Central memory CD8-positive, alpha-beta T cell (primary cell): ENCODE data around the gene SRPRA.

Experiments used
- ATAC-seq: fragments of 150-1000 bp; cut with Tn5 transposase; replicated peaks from 2 replicates; pipeline ENCODE4 v1.10.0; 2022; ENCODE audit warnings: mild to moderate bottlenecking, moderate FRiP score, moderate number of reproducible peaks; ENCODE audit not compliant: poor library complexity, severe bottlenecking; ENCODE audit errors: extremely low read depth
- DNase-seq, 2 donors: peaks; one replicate each; pipeline ENCODE4 v3.0.0; 2021; ENCODE audit warnings: low spot score in 2 of 2
- H3K27ac Mint-ChIP-seq: one replicate; pipeline ENCODE4 v1.8.0; 2022; ENCODE audit warnings: low read depth, mild to moderate bottlenecking, moderate library complexity, mixed read lengths
- H3K27me3 Mint-ChIP-seq: one replicate; pipeline ENCODE4 v1.8.0; 2022; ENCODE audit warnings: mixed read lengths
- H3K36me3 Mint-ChIP-seq: one replicate; pipeline ENCODE4 v1.8.0; 2022; ENCODE audit warnings: mild to moderate bottlenecking, moderate library complexity, mixed read lengths; ENCODE audit not compliant: insufficient read depth
- H3K4me1 Mint-ChIP-seq: one replicate; pipeline ENCODE4 v1.8.0; 2022; ENCODE audit warnings: mixed read lengths
- H3K4me3 Mint-ChIP-seq: one replicate; pipeline ENCODE4 v1.8.0; 2022; ENCODE audit warnings: mild to moderate bottlenecking, moderate library complexity, mixed read lengths
- H3K9me3 Mint-ChIP-seq: one replicate; pipeline ENCODE4 v1.8.0; 2022; ENCODE audit warnings: mixed read lengths

Gene SRPRA

DNA sequence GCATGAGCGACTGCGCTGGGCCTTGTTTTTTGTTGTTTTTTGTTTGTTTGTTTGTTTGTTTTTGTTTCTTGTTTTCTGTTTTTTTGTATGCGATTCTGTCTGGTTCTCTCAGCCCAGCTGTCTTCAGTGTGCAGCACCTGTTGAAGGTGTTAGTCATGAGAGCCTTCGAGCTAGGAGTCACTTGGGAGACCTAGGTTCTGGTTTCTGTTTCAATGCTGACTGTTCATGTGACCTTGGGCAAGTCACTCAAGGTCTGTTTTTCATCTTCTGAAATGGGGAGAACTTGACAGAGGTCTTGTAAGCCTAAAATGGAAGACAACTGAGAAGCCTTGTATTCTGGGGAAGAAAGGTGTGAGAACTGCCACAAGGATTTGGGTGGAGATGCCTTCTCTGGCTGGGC lies 37.0 kb upstream of the SRPRA start:
- no peak for DNase-seq
- Mint-ChIP-seq H3K4me3 (peak overlapping the region; percentile 98), H3K9me3 (no peaks in the 10 kb centered on the region)

DNA sequence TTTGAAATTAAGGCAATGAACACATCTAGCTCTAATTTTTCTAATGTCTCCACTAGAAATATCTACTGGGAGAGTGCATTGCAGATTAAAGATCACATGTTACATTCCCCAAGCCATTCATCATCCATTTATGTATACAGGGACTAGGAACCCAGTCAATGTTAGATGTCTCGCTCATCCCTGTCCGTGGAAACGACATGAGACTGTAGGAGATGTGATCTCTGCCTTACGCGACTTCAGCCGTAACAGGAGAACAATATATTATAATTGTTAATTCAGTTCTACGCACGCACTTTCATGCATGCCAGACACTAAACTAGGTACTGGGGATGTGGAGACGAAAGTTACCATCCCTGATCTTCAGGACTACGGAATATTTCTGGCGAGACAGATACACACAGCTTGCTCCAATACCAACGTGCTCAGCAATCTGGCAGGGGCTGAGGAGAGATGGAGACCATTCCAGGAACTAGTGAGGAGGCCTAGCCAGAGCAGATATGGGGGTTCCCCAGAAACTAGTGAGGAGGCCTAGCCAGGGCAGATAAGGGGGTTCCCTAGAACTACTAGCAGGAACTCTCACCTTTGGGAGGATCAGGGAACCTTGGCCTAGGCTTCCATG lies 35.9 kb upstream of the SRPRA start:
- Mint-ChIP-seq H3K27ac (peak overlapping the region; percentile 98), H3K4me3 (peak overlapping the region; percentile 98), H3K27me3 (no peaks in the 10 kb centered on the region), H3K4me1 (peaks cover 31% of the 10 kb centered on the region), H3K36me3 (peaks cover 14% of the 10 kb centered on the region), H3K9me3 (no peaks in the 10 kb centered on the region)
- ATAC-seq (peak; percentile 12), DNase-seq (no peak)

More for the DNA sequence above, 37.0 kb upstream of the SRPRA start:
- ATAC-seq = no peak
- peaks cover 41% of the 10 kb centered on the region for H3K4me1 Mint-ChIP-seq
- H3K27ac Mint-ChIP-seq = peak overlapping the region; percentile 98
- H3K36me3 Mint-ChIP-seq = peaks cover 19% of the 10 kb centered on the region
- no peaks in the 10 kb centered on the region for H3K27me3 Mint-ChIP-seq

DNA sequence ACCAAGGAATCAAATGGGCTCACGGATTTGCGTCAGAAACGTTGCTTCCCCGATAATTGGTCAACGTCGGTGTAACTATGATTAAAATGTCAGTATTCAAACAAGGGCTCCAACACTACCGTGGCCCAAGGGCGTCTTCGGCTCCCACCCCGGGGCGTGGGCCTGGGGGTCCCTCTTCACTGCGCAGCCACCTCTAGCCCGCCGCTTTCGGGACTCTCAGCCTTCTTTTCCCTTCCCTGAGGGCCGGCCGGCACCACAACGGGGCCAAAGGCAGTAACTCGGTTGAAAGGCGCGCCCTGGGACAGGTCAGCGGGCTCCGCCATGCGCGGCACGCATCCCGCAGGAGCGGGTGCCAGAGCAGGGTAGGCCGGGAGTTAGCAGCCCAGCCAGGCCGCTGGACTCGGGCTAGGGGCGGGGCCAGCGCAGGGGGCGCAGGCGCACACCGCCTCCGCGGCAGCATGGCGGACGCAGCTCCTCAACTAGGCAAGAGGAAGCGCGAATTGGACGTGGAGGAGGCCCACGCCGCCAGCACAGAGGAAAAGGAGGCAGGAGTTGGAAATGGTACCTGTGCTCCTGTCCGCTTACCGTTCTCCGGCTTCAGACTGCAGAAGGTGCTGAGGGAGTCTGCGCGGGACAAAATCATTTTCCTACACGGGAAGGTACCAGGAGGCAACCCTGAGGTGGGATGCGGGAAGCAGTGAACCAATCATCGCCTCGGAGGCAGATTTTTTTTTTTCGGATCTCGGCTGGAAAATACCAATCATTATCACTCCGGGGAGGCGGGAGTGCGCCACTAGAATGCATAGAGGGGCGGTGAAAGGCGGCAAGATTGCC lies 35.1 kb upstream of the SRPRA start, which contains the start of gene DCPS:
Gene DCPS (plus strand): TSS at position 438 of the 834 bp plus-strand sequence. CDS start 21 bp downstream, at position 459.
- H3K4me1 Mint-ChIP-seq = peaks cover 31% of the 10 kb centered on the region
- H3K4me3 Mint-ChIP-seq = peak within 1 kb of the TSS; percentile 98
- DNase-seq = peak; percentile 76 to 77
- H3K27ac Mint-ChIP-seq = peak within 1 kb of the TSS; percentile 98
- H3K9me3 Mint-ChIP-seq = no peaks in the 10 kb centered on the region
- no peaks in the 10 kb centered on the region for H3K27me3 Mint-ChIP-seq
- H3K36me3 Mint-ChIP-seq = peaks cover 15% of the 10 kb centered on the region
- ATAC-seq = peak; percentile 96

DNA sequence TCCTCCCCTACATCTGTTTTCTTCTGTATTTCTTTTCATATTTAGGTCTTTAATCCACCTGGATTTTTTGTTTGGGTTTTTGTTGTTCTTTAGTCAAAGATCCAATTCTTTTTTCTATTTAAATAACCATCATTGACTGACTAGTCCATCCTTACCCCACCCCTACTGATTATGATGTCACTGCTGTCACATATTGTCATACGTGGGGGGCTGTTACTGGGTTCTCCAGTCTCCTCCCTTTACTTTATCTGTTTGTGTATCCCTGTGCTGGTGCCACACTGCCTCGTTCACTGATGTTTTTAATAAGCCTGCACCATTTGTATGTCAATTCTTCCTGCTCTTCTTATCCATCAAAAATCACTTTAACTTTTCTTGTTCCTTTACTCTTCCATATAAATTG lies 28.3 kb upstream of the SRPRA start:
- Mint-ChIP-seq H3K9me3 (no peaks in the 10 kb centered on the region), H3K36me3 (peaks cover 18% of the 10 kb centered on the region), H3K4me3 (no peak overlapping the region), H3K27ac (peak overlapping the region; percentile 25), H3K4me1 (peaks cover 9% of the 10 kb centered on the region), H3K27me3 (no peaks in the 10 kb centered on the region)
- ATAC-seq (no peak), DNase-seq (no peak)

DNA sequence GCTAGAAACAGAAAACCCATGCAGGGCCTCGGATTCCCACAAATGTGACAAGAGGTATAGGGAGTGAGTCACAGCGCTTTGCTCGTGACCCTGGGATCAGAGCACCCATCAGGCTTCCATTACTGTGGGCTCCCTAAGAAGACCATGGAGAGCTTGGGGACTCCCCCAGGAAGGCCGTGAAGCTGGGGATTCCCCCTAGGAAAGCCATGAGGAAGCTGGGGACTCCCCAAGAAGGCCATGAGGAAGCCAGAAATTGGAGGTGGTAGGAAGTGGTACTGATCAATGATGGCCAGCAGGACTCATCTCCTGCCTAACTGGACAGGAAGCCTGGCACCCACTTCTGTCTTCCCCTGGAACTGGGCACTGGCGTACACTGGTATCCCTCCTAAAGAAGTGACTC lies 25.0 kb upstream of the SRPRA start:
- H3K4me3 Mint-ChIP-seq = no peak overlapping the region
- no peaks in the 10 kb centered on the region for H3K27me3 Mint-ChIP-seq
- DNase-seq = no peak
- H3K36me3 Mint-ChIP-seq = peaks cover 20% of the 10 kb centered on the region
- no peak overlapping the region for H3K27ac Mint-ChIP-seq
- H3K9me3 Mint-ChIP-seq = no peaks in the 10 kb centered on the region
- H3K4me1 Mint-ChIP-seq = peaks cover 9% of the 10 kb centered on the region
- no peak for ATAC-seq

DNA sequence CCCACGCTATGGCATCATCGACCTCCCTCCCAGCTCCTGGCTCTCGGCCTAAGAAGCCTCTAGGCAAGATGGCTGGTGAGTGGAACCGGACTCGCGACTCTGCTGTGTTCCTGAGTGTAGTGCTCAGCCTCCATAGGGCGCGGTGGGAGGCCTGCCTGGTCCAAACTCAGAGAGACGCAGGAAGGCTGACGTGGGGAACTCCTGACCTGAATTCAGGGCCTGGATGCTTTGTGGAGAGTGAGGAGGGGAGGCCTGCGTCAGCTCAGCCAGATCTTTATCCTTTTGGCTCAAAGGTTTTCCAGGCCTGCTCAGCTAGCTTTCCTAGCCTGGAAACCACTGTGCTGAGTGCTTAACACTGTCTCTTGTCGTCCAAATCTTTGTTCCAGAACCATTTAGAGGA lies 22.2 kb upstream of the SRPRA start:
- no peak overlapping the region for H3K4me3 Mint-ChIP-seq
- no peaks in the 10 kb centered on the region for H3K27me3 Mint-ChIP-seq
- H3K36me3 Mint-ChIP-seq = peaks cover 24% of the 10 kb centered on the region
- DNase-seq (no peak), ATAC-seq (no peak)
- H3K4me1 Mint-ChIP-seq = peaks cover 6% of the 10 kb centered on the region
- no peak overlapping the region for H3K27ac Mint-ChIP-seq
- no peaks in the 10 kb centered on the region for H3K9me3 Mint-ChIP-seq

DNA sequence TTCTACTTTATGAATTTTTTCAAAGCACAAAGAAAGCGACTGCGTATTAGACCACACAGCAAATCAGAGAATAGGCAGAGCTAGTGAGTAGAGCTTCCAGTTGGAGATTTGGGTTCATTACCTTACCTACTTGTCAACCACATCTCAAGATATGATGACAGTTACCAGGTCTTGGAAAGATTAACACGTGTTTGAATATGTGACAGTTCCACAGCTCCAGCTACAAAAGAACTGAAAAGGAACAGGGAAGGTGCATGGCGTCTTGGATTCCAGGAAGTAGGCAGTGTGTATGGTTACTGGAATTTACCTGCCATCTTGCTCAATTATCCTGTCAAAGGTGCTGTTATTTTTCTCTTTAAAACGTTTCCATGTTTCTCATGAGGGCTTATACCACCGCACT lies 19.5 kb upstream of the SRPRA start:
- Mint-ChIP-seq H3K27ac (no peak overlapping the region), H3K27me3 (no peaks in the 10 kb centered on the region), H3K9me3 (no peaks in the 10 kb centered on the region), H3K36me3 (peaks cover 18% of the 10 kb centered on the region), H3K4me3 (no peak overlapping the region), H3K4me1 (peaks cover 19% of the 10 kb centered on the region)
- DNase-seq = no peak
- ATAC-seq = no peak

DNA sequence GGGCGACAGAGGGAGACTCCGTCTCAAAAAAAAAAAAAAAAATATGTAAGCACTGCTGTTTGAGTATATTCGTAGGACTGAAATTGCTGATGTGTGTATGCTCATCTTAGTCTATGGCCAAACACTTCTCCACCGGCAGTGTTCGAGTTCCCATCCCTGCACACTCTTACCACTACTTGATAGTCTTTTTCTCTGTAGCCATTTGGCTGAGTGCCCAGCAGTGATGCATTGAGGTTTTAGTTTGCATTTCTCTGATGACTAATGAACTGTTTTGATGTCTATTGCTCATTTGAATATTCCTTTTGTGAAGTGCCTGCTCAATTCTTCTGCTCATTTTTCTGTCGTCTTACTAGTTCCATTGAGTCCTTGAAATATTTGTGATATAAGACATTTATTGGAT lies 16.1 kb upstream of the SRPRA start:
- Mint-ChIP-seq H3K4me1 (peaks cover 35% of the 10 kb centered on the region), H3K27me3 (no peaks in the 10 kb centered on the region)
- ATAC-seq = peak; percentile 50

DNA sequence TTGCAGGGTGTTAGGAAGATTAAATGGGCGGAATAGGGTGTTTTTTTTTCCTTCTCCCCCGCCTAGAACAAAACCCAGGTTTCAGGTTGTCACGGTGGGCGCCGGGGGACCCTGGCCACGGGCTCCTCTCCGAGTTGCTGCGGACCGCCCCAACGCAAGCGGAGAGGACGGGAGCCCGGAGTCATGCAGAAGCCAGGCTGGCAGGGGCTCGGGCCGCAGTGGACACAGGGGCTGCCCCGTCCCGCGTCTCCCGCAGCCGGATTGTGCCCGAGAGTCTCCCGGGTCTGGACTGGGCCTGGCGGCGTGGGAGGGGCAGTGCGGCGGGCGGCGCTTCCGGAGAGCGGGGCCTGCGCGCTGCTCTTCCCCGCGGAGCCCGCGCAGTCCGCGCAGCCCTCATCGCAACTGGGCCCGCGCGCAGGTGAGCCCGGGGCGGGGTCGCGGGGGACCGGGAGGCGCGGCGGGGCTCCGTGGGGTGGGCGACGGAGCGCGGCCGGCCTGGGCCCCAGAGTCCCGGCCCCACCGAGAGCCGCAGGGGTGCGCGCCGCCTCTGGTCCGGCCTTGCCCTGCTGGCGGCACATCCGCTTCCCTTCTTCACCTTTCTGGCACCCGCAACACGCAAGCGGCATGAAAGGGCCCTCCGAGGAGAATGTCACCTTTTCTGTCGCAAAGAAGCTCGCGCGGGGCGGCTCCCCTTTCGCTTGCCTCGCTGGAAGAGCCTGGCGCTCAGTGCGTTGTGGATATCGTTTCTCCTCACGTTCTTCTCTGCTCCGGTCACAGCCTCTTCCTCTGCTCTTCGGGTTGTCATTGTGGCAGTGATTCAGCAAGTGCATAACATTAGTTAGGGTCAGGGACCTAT lies 14.3 kb upstream of the SRPRA start, which contains the start of gene TIRAP:
Gene TIRAP (plus strand): TSS at position 358 of the 856 bp plus-strand sequence. CDS start 7,802 bp downstream, outside the sequence.
- Mint-ChIP-seq H3K27me3 (no peaks in the 10 kb centered on the region), H3K4me3 (peak within 1 kb of the TSS; percentile 96), H3K4me1 (peaks cover 35% of the 10 kb centered on the region), H3K36me3 (peaks cover 17% of the 10 kb centered on the region), H3K9me3 (no peaks in the 10 kb centered on the region), H3K27ac (peak within 1 kb of the TSS; percentile 98)
- peak; percentile 61 for ATAC-seq
- peak; percentile 52 to 56 for DNase-seq

More for the DNA sequence above, 16.1 kb upstream of the SRPRA start:
- no peaks in the 10 kb centered on the region for H3K9me3 Mint-ChIP-seq
- H3K36me3 Mint-ChIP-seq = peaks cover 17% of the 10 kb centered on the region
- peak overlapping the region; percentile 96 for H3K4me3 Mint-ChIP-seq
- peak overlapping the region; percentile 56 for H3K27ac Mint-ChIP-seq
- DNase-seq = peak; percentile 69 to 77

DNA sequence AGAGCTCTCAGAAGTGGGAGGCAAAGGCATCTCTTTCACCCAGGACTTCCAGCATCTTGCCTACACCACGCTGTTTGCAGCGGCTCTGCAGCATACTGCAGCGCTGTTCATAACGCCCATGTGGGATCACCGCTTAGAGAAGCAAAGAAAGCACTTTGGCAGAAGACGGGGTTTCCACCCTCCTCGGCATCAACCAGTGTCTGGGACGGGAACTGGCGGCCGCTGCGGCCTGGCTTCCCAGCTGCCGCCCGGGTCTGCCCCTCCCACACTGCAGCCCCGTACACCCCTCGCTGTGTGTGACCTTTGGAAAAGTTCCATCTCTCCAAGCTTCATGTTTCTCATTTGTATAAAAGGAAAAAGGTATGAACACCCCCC lies 13.7 kb upstream of the SRPRA start:
- no peak for DNase-seq
- Mint-ChIP-seq H3K4me1 (peaks cover 35% of the 10 kb centered on the region), H3K36me3 (peaks cover 18% of the 10 kb centered on the region)

DNA sequence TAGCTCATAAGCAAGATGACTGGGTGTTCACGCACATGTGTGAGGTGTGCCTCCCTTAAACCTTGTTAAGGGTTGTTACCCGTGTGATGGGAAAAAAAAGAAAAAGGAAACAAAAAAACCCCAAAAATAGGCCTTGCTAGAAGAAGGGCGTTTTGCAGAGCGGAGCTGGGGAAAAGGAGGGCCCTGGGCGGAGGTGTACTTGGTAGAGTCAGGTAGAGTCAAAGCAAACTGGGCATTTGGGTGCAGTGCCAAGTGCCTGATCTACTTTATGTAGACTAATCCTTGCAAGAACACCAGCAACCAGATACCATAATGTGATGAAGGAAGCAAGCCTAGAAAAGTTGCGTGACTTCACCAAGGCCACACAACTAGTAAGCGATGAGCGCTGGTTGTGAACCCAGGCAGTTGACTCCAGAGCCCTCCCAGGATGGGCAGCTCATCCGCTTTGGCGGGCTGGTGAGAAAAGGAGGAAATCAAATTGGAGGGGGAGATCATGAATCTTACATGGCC lies 13.0 kb upstream of the SRPRA start:
- ATAC-seq (no peak), DNase-seq (no peak)
- no peaks in the 10 kb centered on the region for H3K27me3 Mint-ChIP-seq
- H3K4me1 Mint-ChIP-seq = peaks cover 32% of the 10 kb centered on the region
- H3K9me3 Mint-ChIP-seq = no peaks in the 10 kb centered on the region
- peaks cover 19% of the 10 kb centered on the region for H3K36me3 Mint-ChIP-seq
- peak overlapping the region; percentile 98 for H3K27ac Mint-ChIP-seq
- H3K4me3 Mint-ChIP-seq = peak overlapping the region; percentile 96

More for the DNA sequence above, 13.7 kb upstream of the SRPRA start:
- ATAC-seq = peak; percentile 50
- no peaks in the 10 kb centered on the region for H3K9me3 Mint-ChIP-seq
- no peaks in the 10 kb centered on the region for H3K27me3 Mint-ChIP-seq
- H3K27ac Mint-ChIP-seq = peak overlapping the region; percentile 98
- peak overlapping the region; percentile 96 for H3K4me3 Mint-ChIP-seq

DNA sequence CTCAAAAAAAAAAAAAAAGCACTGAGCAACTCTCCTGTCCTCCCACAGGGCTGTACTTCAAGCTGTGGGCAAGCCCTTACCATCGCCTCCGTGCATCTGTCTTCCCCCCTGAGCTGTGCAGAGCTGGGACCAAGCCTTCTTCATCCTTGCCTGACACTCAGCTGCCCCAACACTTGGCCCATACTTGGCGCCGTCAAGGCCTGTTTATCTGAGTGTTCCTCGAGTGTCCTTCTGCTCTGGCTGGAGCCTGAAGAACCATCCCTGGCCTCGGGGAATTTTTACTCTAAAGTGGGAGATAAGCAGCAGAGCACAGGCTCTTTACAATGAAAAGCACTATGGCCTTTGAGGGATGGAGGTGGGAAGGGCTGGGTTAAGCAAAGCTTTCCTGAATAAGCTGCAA lies 12.6 kb upstream of the SRPRA start:
- no peak for ATAC-seq
- Mint-ChIP-seq H3K36me3 (peaks cover 19% of the 10 kb centered on the region), H3K27me3 (no peaks in the 10 kb centered on the region), H3K4me3 (peak overlapping the region; percentile 96), H3K4me1 (peaks cover 30% of the 10 kb centered on the region), H3K27ac (peak overlapping the region; percentile 98), H3K9me3 (no peaks in the 10 kb centered on the region)
- DNase-seq = no peak
